ENCODE data around the gene LDHD. TPM values are rescaled to one million over a fixed set of nuclear protein-coding genes. Genes with fewer than 3 reads are reported as not detected.
"Not testable (repeated sequence)": the region's sequence is repeated elsewhere in the genome, so short reads cannot be mapped to it uniquely, and the experiment has no call there.

LDHD gene
- polyA plus RNA-seq, 5 donors: 1.7 to 3.4 (median 3.1) TPM

GRCh38 chr16:75099738-75100602 lies 16.6 kb downstream of the LDHD start:
- DNase-seq: no peak

- DNase-seq: no peak
Observed at GRCh38 chr16:75099075-75099667, 17.4 kb downstream of the LDHD start.

GRCh38 chr16:75097941-75098901 lies 18.4 kb downstream of the LDHD start:
- no peak for DNase-seq

GRCh38 chr16:75097191-75097761 lies 19.3 kb downstream of the LDHD start:
- DNase-seq: no peak

GRCh38 chr16:75096656-75097055 lies 19.9 kb downstream of the LDHD start:
- DNase-seq: peak; percentile 67 to 69

GRCh38 chr16:75095204-75095621 lies 21.4 kb downstream of the LDHD start:
- no peak for DNase-seq

GRCh38 chr16:75093598-75094540 lies 22.7 kb downstream of the LDHD start:
- DNase-seq: no peak

- no peak for DNase-seq
Observed at GRCh38 chr16:75092777-75093176, 23.8 kb downstream of the LDHD start.

- not testable (repeated sequence) for DNase-seq
Observed at GRCh38 chr16:75091619-75092018, 25.0 kb downstream of the LDHD start.

GRCh38 chr16:75090899-75091298 lies 25.7 kb downstream of the LDHD start:
- not testable (repeated sequence) for DNase-seq

- no peak for DNase-seq
Observed at GRCh38 chr16:75089486-75090202, 26.9 kb downstream of the LDHD start.

- DNase-seq: no peak
Observed at GRCh38 chr16:75088934-75089333, 27.6 kb downstream of the LDHD start.

- no peak for DNase-seq
Observed at GRCh38 chr16:75088216-75088615, 28.4 kb downstream of the LDHD start.

- DNase-seq: peak; percentile 89 to 91
Observed at GRCh38 chr16:75087375-75087979, 29.1 kb downstream of the LDHD start.

GRCh38 chr16:75086688-75087374 lies 29.7 kb downstream of the LDHD start:
- no peak for DNase-seq

- no peak for DNase-seq
Observed at GRCh38 chr16:75086281-75086680, 30.3 kb downstream of the LDHD start.

- no peak for DNase-seq
Observed at GRCh38 chr16:75085556-75085955, 31.0 kb downstream of the LDHD start.

GRCh38 chr16:75083813-75084212 lies 32.8 kb downstream of the LDHD start:
- no peak for DNase-seq

All from right lung (tissue), 5 donors.